SK-MEL-5 (cell line): Measurements from ENCODE around the gene ARHGAP44. TPM values are rescaled to one million over a fixed set of nuclear protein-coding genes. Genes with fewer than 3 reads are reported as not detected.
"Not testable (repeated sequence)": the region's sequence is repeated elsewhere in the genome, so short reads cannot be mapped to it uniquely, and the experiment has no call there.

Experiments
- DNase-seq: peaks from one replicate; pipeline ENCODE4 v3.0.0-alpha.2; 2016; ENCODE audit warnings: low read depth, low spot score
- in situ Hi-C: cut with HindIII; loops from 2 replicates; pipeline ENCODE4 v1.10.0; 2016; ENCODE audit warnings: low sequenced_read_pairs, high pct_unique_total_duplicates, low pct_unique_long_range_greater_than_20kb
- total RNA-seq: library from RNA; depleted of rRNA; stranded (reverse); fragments of >200 nt; shearing (Covaris generic); gene quantifications from 2 replicates; pipeline ENCODE4 v1.2.3, GENCODE V29; 2014

The ARHGAP44 gene
- total RNA-seq, 1 experiment from 2014 or later: 0.18 TPM

GRCh38 chr17:12973496-12974004, 184.3 kb downstream of the ARHGAP44 start:
- no peak for DNase-seq
- in situ Hi-C loops: no loop called here

GRCh38 chr17:12974005-12974531, 184.8 kb downstream of the ARHGAP44 start:
- in situ Hi-C loops: no loop called here
- no peak for DNase-seq

- DNase-seq: no peak
- in situ Hi-C loops: no loop called here
Observed at GRCh38 chr17:12977008-12977751, 187.9 kb downstream of the ARHGAP44 start.

GRCh38 chr17:12978787-12979186, 189.5 kb downstream of the ARHGAP44 start:
- DNase-seq, in situ Hi-C loops: not testable (repeated sequence)

GRCh38 chr17:12979246-12979645, 189.9 kb downstream of the ARHGAP44 start:
- no peak for DNase-seq
- in situ Hi-C loops: no loop called here

- no peak for DNase-seq
- in situ Hi-C loops: no loop called here
Observed at GRCh38 chr17:12979826-12980500, 190.7 kb downstream of the ARHGAP44 start.

- no peak for DNase-seq
- in situ Hi-C loops: no loop called here
Observed at GRCh38 chr17:12982224-12982623, 192.9 kb downstream of the ARHGAP44 start.

GRCh38 chr17:12983991-12984884, 194.9 kb downstream of the ARHGAP44 start:
- DNase-seq: no peak
- in situ Hi-C loops: no loop called here

GRCh38 chr17:12985431-12986293, 196.4 kb downstream of the ARHGAP44 start:
- DNase-seq: no peak
- in situ Hi-C loops: no loop called here

- in situ Hi-C loops: no loop called here
- no peak for DNase-seq
Observed at GRCh38 chr17:12987120-12987519, 197.8 kb downstream of the ARHGAP44 start.

- no peak for DNase-seq
- in situ Hi-C loops: no loop called here
Observed at GRCh38 chr17:12990041-12990808, 200.9 kb downstream of the ARHGAP44 start.

GRCh38 chr17:12990926-12991325, 201.6 kb downstream of the ARHGAP44 start:
- no peak for DNase-seq
- in situ Hi-C loops: no loop called here

GRCh38 chr17:12992676-12993075, 203.4 kb downstream of the ARHGAP44 start:
- in situ Hi-C loops: no loop called here
- DNase-seq: no peak

- in situ Hi-C loops: no loop called here
- no peak for DNase-seq
Observed at GRCh38 chr17:12993631-12994030, 204.3 kb downstream of the ARHGAP44 start.

- DNase-seq: no peak
- in situ Hi-C loops: no loop called here
Observed at GRCh38 chr17:12994341-12995074, 205.2 kb downstream of the ARHGAP44 start.
